SK-MEL-5 (cell line): ENCODE data around the gene EXTL1. TPM values are rescaled to one million over a fixed set of nuclear protein-coding genes. Genes with fewer than 3 reads are reported as not detected.

ENCODE experiments used
- DNase-seq: peaks from one replicate; pipeline ENCODE4 v3.0.0-alpha.2; 2016; ENCODE audit warnings: low read depth, low spot score
- in situ Hi-C: cut with HindIII; loops from 2 replicates; pipeline ENCODE4 v1.10.0; 2016; ENCODE audit warnings: low sequenced_read_pairs, high pct_unique_total_duplicates, low pct_unique_long_range_greater_than_20kb
- total RNA-seq: library from RNA; depleted of rRNA; stranded (reverse); fragments of >200 nt; shearing (Covaris generic); gene quantifications from 2 replicates; pipeline ENCODE4 v1.2.3, GENCODE V29; 2014

The EXTL1 gene
- total RNA-seq, 1 experiment from 2014 or later: 7.0 TPM

DNA sequence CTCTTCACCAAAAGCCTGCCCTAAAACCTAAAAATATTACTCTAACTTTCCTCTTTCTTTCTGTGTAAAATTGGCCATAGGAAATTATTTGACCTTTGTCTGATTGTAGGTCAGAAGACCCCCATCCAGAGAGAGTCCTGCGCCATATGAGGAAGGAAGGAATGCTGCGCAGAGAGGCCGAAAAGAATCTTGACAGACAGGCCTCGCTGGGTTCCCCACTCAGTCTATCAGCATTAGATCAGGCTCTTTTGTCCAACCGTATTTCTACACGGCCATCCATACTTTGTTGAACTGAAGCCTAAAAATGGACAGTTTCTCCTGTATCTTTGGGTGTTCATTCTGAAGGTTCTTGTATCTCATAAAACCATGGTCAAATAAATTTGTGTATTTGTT lies 28.7 kb downstream of the EXTL1 start:
- no peak for DNase-seq
- in situ Hi-C loops: no loop called here

DNA sequence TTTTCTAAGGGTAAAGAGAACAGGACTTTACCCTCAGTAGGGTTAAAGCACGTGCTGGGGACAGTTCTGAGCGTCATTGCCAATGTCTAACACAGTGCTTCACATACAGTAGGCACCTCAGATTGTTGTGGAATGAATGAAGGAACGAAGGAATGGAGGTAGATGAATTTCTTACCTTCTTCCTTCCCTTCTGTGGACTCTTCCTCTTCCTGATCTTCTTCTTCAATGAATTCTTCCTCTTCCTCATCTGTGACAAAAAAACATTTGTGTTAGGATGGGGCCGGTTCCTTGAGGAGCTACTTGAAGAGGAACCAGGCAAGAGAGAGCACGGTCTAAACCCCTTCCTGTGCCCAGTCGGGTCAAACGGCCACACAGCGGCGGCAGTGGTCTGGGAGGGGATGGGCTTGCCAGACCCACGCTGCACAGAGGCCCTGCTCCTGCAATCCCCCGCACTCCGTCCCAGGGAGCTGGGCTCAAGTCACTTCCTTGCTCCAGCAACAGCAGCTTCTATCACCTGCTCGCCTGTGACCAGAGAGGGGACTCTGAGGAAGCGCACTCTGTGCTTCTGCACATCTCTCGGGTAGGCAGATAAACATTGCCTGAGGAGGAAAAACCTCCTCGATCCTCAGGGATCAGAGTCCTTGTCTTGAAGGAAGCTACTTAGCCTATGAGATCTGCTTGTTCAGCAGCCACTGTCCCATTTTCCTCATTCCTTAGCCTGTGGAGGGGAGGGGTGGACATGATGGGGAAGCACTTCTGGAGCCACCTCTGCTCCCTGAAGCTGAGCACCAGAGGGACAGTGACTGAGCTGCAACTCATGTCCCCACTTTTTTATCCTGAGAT lies 32.4 kb downstream of the EXTL1 start:
- in situ Hi-C loops: no loop called here
- no peak for DNase-seq

DNA sequence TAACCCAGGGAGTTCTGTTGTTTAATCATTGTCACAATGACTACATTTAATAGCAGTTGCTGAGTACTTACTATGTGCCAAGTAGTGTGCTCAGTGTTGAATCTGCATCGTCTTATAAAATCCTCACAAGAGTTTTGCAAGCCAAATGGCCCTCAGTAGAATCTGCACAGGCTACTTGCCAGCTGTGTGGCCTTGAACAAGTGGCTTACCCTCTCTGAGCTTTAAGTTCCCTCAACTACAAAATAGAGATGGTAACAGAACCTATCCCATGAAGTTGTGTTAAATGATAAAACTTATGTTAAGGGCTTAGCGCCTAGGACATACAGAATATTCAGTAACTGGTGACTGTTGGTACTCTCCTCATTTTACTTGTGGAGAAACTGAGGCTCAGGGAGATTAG lies 33.5 kb downstream of the EXTL1 start:
- DNase-seq: no peak
- in situ Hi-C loops: no loop called here

DNA sequence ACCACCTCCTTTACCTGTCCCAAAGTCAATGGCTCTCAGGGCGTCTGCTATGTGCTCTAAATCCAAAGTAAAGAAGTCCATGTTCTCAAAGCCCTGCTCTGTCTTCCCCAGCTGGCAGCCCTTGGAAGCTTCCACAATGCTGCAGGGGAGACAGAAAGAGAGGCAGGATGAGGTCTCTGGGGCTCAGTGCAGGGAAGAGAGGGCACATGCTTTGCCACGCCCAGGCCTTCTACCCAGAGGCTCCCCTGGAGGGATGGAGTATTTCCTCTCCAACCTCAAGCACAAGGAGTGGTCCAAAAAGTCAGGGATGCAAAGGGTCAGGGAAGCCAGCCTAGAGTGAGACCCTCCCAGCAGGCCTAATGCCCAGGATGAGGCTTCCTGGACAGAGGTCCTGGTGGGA lies 35.6 kb downstream of the EXTL1 start:
- DNase-seq: no peak
- in situ Hi-C loops: no loop called here

DNA sequence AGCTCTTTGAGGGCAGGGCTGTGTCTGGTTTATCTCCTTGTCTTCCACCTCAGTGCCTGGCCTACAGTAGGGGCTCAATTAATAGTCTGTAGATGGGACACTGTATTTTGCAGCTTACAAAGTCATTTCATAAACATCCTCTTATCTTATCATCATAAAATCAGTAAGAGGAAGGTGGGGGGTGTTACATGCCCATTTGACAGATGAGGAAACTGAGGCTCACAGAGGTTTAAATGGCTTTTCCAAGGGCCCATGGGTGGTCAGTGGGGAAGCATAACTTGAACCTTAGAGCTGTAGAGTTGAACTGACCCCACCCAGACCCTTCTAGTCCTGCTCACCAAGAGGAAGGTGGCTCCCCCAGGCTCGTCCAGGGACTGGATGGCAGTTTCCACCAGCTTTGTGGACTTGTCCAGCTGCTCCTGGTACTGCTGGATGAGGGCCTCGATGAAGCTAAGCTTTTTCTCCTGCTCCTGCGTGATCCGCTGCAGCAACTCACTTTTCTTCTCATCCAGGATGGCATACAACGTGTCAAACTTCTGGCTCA lies 36.5 kb downstream of the EXTL1 start:
- in situ Hi-C loops: no loop called here

DNA sequence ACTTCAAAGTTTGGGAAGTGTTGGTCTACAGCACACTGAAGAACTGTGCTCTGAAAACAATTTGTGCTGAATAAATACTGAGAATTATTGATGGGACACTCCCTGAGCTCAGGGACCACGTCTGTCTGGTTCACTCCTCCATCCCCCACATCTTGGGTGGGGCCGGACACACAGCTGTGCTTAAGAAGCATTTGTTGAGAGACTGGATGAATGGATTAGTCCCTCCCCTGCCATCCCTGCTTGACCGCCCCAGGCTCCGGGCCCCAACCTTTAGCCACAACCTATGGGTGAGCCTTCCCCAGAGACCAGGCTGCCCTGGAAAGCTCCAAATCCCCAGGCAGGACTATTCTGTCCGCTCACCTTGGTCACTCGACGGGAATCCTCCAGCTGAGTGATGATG lies 38.3 kb downstream of the EXTL1 start:
- no peak for DNase-seq
- in situ Hi-C loops: no loop called here

More for the DNA sequence above, 36.5 kb downstream of the EXTL1 start:
- no peak for DNase-seq

DNA sequence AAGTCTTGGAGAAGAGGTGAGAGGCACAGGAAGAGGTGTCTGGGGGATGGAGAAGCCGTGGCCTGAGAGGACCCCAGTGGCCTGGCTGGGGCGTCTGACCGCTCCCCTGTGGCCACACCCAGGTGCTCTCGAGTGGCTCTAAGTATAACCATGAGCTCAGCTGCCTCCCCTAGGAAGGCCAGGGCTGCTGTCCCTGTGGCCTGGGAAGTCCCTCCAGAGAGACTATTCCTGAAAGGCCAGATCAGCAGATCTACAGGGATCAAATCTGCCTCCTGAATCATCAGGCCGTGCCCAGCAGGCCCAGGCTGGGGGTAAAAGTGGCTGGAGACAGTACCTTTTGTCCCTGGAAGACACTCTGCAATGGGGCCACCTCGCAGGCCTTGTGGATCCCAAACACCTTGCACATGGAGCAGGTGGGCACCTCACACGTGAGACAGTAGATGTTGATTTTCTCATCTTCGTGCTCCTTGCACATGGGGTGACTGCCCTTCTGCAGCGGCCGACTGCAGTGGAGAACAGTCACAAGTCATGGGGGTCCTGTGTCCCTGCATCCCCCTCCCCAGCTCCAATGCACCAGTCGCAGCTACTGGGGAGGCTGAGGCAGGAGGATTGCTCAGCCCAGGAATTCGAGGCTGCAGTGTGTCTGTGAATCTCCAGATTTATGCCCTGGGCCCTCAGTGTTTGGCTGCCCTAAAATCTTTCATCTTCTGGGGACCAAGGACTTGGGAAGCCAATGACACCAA lies 39.4 kb downstream of the EXTL1 start:
- in situ Hi-C loops: no loop called here
- no peak for DNase-seq

DNA sequence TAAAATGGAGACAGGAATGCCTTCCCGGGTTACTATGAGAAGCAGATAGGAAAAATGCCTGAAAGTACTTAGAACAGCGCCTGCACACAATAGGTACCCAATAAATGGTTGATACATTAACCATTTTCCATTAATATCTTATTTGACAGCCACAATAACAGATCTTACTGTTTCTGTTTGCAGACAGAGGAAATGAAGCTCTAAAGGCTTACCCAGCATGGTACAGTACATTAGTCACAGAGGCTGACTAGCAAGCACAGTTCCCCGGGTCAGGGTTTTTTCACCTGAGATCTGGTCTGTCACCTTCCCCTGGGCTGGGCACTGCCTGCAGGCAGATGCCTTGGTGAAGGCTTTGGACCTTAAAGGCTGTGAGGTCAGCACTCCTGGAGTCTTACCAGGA lies 43.0 kb downstream of the EXTL1 start:
- no peak for DNase-seq
- in situ Hi-C loops: no loop called here

DNA sequence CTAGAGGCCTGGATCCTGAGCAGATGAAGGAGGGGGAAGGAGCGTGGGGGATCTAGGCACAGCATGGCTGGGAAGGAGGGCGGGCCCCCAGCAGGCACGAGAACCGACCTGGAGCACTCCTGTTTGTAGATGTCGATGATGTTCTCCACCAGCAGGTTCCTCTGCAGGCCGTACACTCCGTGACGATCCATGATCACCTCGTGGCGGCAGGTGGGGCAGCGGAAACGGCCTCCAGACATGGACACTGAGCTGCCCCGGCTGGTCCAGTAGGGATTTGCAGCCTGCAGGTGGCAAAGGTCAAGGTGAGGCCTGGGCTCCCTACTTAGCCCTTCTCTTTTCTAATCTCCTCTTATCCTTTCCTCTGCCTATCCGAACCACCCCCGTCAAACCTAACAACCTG lies 44.6 kb downstream of the EXTL1 start:
- in situ Hi-C loops: no loop called here
- no peak for DNase-seq

DNA sequence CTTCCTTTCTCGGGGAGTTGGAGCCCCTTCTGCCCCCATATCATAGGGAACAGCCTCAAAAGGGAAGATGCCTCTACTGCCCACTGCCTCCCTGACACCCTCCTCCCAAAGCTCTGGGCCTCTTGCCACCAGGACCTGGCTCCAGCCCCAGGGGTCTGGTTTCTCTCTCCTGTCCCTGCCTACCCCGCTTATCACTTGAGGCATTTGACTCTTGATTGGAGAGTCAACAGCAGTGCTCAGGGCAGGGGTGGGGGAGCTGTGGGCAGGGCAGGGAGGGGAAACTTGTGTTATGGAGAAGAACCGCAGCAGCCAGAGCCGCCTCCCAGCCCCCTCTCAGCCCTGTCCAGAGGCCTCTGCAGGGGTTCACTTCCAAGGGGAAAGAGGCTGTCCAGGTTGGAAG lies 45.3 kb downstream of the EXTL1 start:
- no peak for DNase-seq
- in situ Hi-C loops: no loop called here

DNA sequence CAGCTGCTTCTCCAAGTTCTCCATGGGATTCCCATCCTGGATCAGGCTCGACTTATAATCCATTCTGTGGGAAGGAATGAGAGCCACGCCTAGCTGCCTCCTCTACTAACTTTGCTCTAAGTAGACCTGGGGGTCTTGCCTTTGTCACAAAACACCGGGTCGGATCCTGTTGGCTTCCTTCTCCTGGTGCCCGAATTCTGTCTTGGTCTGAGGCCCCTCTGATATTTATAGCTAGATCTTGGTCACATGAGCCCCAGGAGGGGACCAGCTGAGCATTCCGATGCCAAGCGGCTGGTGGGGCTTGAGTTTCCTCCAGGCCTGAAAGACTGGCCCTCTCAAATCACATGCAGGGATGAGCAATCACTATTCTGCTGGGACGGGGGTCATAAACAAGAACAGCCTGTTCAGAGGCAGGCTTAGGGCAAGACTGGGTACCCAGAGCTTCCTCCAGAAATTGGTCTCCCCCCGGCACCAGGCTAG lies 45.9 kb downstream of the EXTL1 start, which contains the start of gene TRIM63:
TRIM63 (minus strand) TSS at position 199 of the 480 bp plus-strand sequence; CDS start at position 63, 136 bp downstream.
- DNase-seq: peak; percentile 96
- in situ Hi-C loops: no loop called here

DNA sequence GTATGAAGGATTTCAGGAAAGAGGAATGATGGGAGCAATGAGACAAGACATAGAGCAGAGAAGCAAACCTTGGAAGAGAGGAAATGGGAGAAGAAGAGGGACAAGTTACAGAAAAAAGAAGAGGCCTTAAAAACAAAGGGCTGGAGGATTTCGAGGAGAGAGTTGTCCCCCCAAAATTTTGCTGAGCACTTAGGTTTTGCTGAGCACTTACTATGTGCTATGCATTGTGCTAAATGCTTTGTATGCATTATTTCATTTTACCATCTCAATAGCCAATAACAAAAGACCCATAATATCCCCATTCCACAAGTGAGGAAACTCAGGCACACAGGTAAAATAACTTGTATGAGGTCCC lies 48.3 kb downstream of the EXTL1 start:
- in situ Hi-C loops: no loop called here
- DNase-seq: no peak

DNA sequence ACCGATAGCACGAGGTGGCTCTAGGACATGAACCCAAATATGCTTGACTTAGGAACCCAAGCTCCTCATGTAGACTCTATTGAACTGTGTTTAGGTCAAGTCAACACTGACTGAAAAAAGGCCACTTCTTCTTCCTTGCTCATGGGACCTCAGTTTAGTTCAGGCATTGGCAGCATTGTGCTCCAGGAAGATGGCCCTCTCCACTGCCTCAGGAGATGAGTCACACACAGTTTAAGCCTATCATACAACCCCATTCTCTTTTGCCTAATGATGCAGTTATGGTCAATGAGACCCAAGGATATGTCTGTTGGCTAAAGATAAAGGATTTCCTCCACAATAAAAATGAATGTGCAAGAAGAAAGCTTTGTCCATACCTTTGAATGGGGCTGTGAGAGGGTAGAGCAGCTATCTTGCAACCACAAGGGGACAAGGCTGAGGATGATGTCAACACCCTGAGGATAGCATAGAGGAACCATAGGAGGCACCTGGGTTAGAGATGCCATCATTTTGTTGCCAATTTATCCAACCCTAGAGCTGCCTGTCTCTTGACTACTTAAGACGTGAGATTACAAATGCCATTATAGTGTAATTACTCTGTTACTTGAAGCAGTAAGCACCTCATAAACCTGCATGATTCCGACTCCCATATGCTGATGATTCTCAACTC lies 48.9 kb downstream of the EXTL1 start:
- in situ Hi-C loops: no loop called here
- no peak for DNase-seq

DNA sequence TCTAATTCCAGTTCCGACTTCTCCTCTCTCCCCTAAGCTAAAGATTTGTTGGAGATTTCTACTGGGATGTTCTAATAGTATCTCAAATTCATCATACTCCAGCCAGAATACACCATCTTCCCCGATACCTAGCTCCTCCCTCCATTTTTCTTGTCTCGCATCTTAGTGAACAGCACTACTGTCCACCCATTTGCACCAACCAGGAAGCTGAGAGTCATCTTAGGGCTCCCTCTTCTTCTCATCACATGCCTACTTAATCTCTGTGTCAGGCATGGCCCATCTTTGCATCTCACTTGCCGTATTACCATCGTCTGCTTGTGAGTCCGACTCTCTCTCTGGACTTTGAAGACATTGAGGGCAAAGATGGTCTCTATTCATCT lies 49.4 kb downstream of the EXTL1 start:
- in situ Hi-C loops: no loop called here
- no peak for DNase-seq

DNA sequence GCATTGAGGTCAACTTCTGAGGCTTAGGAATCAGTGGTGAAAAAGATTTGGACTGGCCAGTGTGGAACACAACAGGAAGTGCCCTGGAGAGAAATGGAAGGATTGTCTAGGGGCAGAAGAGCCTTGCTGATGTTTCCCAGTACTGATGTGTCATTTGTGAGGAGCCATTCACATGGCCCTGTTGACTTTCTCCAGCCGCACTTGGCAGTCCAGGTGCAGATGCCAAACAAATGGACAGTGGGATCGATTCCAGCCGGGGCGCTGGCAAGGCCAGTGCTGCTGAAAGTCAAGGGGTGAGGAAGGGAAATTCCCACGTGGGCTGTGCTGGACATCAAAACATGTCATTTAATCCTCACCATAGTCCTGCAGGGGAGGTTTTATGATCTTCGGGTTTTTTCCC lies 50.7 kb downstream of the EXTL1 start:
- in situ Hi-C loops: no loop called here
- no peak for DNase-seq

DNA sequence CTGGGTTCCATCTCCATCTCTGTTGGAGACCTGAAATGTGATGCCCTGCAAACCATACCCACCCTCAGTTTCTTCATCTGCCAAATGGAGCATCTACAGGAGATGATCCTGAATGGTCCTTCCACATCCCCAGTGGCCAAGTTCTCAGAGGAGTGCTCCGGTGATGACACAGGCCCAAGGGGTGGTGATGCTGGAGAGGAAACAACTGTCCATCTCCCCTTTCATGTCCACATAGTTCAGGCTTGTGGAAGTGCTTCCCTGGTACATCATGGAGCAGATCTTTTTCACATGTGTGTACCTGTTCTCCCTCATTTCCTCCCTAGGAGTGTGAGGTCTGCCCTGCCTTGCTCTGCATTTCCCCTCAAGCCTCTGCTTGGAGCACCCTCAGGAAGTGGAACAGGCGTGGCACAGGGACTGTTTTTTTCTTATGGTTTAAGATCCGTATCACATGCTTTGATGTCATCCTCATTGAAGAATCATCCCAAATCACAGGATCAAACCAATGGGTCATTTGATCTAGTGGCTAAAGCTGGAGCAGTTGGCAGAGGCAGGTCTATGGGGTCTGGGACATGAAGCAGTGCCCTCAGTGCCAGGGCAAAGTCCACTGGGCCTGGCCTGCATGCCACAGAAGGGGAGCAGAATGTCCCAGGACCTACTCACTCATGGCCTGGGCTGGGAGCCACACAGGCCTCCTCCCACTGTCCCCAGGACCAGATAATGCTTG lies 54.0 kb downstream of the EXTL1 start:
- peak; percentile 45 for DNase-seq
- in situ Hi-C loops: no loop called here

DNA sequence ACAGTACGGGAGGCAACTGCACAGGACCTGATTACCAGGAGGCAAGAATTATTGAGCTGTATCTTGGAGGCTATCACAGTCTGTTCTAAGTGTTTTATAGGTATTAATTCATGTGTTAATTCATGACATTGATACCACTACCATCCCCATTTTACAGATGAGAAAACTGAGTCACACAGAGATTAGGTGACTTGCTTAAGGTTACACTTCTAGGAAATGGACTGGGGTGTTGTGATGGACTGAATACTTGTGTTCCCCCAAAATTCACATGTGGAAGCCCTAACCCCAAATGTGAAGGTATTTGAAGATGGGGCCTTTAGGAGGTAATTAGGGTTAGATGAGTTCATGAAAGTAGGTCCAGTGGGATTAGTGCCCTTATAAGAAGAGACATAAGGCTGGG lies 55.9 kb downstream of the EXTL1 start:
- DNase-seq: no peak
- in situ Hi-C loops: no loop called here
